HG03108 (cell line): ENCODE measurements around the gene RTKN.
"Not testable (repeated sequence)": the region's sequence is repeated elsewhere in the genome, so short reads cannot be mapped to it uniquely, and the experiment has no call there.

Experiments used
- ATAC-seq: cut with Tn5 transposase; IDR thresholded peaks from one replicate; pipeline ENCODE4 v1.9.1; 2021; ENCODE audit warnings: moderate library complexity; ENCODE audit not compliant: unreplicated experiment

RTKN gene, protein sequence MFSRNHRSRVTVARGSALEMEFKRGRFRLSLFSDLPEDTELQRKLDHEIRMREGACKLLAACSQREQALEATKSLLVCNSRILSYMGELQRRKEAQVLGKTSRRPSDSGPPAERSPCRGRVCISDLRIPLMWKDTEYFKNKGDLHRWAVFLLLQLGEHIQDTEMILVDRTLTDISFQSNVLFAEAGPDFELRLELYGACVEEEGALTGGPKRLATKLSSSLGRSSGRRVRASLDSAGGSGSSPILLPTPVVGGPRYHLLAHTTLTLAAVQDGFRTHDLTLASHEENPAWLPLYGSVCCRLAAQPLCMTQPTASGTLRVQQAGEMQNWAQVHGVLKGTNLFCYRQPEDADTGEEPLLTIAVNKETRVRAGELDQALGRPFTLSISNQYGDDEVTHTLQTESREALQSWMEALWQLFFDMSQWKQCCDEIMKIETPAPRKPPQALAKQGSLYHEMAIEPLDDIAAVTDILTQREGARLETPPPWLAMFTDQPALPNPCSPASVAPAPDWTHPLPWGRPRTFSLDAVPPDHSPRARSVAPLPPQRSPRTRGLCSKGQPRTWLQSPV

DNA sequence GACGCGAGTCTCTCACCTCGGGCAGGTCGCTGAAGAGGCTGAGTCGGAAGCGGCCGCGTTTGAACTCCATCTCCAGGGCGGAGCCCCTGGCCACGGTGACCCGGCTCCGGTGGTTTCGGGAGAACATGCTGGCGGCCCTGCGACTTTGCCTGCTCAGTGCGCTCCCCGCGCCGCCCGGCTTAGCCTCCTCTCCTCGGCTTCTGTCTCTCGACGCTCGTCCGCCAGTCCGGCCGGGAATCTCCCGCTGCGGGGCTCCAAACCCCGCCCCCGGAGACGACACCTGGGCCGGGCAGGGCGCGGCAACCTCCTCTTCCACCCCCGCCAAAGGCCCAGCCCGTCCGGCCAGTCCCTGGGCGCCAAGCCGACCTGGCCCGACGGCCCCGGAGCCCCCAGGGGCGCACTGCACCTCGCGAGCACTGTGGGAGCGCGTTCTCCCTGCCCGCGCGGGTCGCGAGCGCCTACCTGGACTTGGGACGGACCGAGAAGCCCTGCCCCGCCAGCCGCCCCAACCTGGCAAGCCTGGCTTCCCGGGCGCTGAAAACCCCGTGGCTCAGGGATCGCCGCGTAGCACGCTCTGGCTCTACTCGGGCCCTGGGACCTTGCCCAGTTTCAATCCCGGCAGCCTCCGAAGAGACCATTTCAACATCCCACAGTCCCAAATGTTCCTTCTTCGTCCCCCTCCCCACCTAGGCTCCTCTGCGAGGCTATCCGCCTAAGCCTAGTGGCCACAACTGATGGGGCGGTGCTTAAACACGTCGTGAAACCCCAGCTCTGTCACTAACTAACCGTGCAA, at the start of gene RTKN:
TSS of gene RTKN (minus strand) at position 248 of the 793 bp plus-strand sequence. CDS start at position 127, 121 bp downstream.
- peak; percentile 32 for ATAC-seq

DNA sequence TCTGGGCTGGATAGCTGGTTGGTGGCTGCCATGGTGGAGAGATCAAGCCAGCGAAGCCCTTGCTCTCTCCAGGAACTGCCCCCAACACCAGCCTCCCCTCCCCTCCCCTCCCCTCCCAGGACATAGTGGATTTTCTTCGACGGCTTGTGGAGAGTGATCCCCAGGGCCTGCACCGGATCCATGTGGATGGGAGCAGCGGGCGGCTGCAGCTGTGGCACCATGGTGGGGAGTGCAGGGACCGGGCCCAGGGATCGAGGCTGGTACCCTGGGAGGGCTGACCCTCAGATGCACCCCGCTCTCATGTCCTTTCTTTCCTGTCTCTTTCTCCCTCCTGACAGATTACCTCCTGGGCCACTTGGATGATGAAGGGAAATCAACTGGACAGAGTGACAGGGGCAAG, 48.2 kb upstream of the RTKN start:
- no peak for ATAC-seq

DNA sequence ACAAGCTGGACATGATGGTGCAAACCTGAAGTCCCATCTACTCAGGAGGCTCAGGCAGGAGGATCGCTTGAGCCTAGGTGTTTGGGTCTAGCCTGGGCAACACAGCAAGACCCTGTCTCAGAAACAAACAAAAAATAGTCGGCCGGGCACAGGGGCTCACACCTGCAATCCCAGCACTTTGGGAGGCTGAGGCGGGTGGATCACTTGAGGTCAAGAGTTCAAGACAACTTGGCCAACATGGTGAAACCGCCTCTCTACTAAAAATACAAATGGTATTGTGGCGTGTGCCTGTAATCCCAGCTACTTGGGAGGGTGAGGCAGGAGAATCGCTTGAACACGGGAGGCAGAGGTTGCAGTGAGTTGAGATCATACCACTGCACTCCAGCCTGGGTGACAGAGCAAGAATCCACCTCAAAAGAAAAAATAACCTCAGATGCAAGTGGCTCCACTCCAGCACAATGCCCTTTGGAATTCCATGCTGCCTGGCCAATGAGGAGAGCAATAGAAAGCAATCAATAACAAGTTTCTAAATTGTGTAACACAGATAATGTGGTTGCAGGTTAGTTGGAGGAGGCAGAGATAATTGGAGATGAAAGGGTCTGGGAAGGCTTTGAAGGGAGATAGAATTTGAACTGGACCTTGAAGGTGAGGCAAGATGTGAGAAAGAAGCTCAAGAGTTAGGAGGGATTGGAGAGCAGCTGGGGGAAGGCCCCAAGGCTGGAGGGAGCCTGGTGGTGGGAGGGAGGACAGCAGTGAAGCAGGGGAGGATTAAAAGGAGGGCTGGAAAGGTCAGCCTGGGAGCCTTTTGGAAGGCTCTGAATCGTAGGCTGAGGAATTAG, 47.1 kb upstream of the RTKN start:
- ATAC-seq: no peak

DNA sequence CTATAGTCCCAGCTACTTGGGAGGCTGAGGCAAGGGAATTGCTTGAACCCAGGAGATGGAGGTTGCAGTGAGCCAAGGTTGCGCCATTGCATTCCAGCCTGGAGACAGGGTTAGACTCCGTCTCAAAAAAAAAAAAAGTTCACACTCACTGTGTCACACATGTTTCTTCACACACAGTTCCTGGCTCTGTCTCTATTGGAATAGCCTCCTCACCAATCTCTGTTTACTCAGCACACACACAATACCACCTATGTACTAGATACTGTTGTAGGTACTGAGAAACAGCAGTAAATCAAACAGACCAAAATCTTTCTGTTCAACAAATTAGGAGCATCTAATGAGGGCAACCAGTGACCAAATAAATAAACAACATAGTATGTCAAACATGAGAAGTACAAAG, 44.4 kb upstream of the RTKN start:
- no peak for ATAC-seq

DNA sequence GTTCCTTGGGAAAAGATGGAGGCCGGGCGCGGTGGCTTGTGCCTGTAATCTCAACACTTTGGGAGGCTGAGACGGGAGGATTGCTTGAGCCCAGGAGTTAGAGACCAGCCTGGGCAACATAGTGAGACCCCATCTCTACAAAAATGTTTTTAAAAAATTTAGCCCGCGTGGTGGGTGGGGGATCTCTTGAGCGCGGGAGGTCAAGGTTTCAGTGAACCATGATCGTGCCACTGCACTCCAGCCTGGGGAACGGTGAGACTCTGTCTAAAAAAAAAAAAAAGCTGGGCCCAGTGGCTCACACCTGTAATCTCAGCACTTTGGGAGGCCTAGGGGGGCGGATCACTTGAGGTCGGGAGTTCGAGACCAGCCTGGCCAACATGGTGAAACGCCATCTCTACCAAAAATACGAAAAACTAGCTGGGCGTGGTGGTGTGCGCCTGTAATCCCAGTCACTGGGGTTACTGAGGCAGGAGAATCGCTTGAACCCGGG, 42.0 kb upstream of the RTKN start:
- not testable (repeated sequence) for ATAC-seq

DNA sequence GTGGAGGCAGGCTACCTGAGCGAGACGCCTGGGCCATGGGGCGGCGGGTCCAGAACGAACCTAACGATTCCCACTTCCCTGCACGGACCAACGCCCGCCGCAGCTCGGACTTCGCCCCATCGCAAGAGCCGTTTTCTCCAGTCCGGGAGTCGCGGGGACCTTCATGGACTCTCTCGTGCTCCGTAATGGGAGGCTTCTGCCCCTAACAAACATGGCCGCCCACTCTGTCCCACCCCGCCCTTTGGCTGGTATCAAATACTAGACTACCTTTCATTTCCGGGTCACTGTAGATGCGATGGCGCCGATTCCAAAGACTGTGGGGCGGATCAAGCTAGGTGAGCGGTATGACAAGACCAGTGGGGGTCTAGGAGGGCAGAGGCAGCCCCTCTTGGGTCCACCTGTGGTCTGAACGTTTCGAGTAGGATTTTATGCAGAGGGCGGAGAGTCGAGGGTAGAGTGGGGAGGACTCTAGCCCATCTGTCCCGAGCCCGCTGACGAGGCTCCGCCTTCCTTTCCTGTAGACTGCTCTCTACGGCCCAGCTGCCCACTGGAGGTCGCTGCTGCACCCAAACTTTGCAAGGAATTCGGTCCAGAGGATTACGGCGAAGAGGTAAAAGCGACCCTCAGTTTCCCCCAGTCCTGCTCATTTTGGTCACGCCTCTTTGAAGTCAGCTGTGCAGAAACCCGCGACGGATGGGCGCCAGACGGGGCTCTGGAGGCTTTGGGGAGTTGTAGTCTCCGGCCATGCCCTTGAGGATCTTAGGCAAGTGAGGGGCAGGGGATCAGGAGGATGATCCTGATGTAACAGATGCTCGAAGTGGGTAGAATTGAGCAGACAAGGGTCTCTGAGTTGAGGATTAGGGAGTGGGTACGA, 41.3 kb upstream of the RTKN start, which contains the start of the genes CCDC142 and TTC31:
TSS of gene CCDC142 (minus strand) at position 198 of the 874 bp plus-strand sequence. CDS start at position 37, 161 bp downstream.
TSS of gene TTC31 (plus strand) at position 281 of the 874 bp plus-strand sequence. CDS start at position 296, 15 bp downstream.
- ATAC-seq: peak; percentile 88

DNA sequence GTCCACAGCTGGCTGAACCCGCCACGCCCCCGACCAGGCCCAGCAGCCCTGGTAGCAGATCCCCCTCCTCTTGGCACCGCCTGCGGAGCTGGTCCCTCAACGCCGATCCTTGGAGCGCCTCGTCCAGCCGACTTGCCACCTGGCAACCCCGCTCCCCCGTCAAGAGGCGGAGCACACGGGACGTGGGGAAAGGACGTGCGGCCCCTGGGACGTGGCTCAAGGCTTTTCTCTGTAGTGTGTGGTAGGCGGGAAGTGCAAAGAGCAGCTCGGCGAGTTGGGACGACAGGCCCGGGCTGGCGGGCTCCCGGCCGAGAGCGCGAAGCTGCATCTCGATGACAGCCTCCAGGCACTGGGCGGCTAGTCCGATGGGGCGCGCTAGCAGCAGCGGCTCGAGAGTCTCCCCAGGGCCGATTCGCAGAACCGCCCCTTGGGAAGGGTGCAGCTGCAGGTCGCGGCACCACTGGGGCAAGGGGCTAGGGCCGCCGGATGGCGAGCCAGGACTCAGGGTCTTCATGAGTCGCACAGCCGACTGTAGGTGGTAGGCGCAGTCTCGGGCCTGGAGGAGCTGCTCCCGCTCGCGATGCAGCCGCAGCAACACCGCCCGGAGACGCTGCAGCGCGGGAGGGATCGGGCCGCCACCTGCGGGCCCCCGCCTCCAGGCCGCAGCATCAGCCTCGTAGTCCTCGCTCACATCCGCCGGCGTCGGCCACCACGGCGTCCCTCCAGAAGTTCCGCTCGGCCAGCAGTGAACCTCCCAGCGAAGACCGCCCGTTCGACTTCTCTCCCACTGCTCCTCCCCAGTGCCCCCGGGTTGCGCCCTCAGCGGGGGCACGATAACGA, 40.4 kb upstream of the RTKN start:
- peak; percentile 30 for ATAC-seq

DNA sequence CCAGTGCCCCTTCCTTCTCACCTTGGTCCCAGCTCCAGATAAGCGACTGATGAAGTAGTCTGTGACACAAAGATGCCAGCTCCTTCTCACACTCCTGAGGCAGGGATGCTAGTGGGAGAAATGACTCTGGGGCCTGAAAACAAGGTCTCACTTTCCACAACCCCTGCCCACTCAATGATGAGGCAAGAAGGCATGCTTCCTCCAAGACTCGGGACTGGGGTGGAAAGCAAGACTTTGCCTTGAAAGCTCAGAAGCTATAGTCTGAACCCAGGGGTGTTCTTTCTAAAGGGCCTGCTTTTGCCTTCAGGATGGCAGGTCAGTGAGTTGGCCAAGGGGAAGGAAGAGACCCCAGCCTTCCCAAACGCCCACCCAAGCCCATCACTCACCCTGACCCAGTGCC, 39.7 kb upstream of the RTKN start:
- ATAC-seq: no peak

DNA sequence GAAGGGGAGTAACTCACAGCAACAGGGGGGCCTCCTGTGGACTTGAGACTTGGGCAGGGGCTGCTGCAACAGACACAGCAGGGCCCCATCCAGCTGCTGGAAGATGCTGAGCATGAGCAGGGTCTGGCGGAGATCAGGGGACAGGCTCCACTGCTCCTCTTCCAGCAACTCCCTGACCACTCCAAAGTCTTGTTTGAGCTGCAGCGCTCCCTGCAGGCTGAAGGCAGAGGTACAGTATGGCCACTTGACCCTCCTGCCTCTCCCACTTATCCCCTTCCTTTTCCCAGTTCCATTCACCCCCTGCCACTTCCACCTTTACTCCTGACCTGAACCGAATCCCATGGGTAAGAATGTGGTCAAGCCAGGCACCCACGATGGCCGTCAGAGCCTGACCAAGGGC, 33.2 kb upstream of the RTKN start:
- no peak for ATAC-seq

DNA sequence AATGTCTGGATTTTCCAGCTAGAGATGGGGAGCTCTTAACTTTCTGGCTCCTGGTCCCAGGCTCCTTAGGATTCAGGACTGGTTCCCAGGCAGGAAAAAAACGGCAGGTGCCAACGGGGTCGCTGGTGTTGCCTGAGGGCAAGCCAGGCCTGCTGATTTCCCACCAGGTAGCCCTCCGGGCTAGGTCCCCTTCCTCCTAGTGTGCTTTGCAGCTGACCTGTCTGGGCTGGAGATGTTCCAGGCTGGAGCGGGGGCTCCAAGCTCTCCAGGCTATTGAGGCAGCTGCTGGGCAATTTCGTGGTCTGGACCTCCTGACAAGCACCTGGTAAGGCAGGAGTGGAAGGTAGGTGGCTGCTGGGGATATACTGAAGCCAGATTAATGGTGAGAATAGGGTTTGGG, 32.7 kb upstream of the RTKN start:
- ATAC-seq: no peak

DNA sequence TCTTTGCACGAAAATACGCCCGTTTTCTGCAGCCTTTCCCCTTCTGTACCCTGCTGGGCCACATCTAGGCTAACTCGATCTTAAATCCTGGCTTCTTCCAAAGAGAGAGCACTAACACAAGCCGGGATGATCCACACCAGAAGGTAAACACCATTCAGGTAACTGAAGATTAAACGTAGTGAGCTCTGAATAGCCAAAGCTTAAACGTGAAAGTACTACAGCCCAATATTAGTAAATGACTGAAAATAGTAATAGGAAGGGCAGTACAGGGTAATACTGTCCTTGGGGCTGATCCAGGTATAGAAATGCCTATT, 31.2 kb upstream of the RTKN start:
- ATAC-seq: no peak

DNA sequence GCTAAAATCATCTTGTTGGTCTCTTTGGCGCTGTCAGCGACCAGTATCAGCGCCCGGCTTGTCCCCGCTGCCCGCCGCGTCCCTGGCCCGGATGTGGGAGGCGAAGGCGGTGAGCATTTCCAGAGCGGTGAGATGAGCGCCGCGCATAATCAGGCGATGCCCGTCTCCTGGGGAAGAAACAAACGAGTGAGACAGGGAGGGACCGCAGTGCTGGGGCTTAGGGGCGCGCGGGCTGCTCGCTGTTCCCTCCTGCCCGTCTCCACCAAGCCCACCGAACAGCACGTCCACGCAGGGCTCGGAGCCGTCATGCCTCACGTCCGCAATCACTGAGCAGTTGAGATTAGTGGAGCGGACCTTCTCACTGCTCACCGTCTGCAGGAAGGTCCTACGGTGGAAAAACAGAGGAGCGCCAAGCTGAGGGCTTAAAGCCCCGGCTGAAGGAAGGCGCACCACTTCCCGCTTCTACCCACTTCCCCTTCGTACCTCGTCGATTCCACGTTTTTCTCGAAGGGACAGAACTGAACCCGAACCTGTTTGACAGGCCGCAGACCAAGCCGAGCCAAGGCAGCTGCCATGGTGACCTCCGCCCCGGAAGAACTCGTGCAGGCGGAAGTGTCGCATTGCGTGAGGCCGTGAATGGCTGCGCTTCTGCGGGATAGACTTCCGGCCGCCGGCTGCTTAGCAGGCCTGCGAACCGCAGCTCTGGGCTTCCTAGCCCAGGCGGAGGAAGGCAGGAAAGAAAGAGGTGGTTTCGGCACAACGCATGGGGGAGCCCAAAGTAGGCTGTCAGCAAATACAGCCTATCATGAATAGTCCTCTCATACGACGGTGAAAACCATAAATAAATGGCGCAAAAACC, 30.6 kb upstream of the RTKN start, which contains the start of gene MRPL53:
TSS of gene MRPL53 (minus strand) at position 595 of the 859 bp plus-strand sequence. CDS start at position 575, 20 bp downstream.
- ATAC-seq: peak; percentile 83

DNA sequence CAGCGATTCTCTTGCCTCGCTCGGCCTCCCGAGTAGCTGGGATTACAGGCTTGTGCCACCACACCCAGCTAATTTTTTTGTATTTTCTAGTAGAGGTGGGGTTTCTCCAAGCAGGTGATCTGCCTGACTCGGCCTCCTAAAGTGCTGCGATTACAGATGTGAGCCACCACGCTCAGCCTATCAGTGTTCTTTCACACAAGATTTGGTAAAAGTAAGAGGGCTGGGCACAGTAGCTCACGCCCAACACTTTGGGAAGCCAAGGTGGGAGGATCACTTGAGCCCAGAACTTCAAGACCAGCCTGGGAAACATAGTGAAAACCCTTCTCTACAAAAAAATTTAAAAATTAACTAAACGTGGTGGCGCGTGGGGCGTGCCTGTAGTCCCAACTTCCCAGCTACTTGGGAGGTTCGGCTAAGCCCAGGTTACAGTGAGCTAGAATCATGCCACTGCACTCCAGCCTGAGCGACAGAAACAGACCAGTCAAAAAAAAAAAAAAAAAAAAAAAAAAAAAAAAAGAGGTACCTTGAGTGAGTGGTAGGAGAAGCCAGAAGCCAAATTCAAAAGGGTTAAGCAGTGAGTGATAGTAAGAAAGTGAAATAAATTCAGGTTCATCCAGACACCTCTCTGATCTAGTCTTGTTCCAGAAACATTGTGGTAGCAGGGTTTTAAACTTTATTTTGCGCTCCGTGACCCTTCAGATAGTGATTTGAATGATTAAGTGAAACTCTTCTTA, 29.8 kb upstream of the RTKN start:
- ATAC-seq: no peak

DNA sequence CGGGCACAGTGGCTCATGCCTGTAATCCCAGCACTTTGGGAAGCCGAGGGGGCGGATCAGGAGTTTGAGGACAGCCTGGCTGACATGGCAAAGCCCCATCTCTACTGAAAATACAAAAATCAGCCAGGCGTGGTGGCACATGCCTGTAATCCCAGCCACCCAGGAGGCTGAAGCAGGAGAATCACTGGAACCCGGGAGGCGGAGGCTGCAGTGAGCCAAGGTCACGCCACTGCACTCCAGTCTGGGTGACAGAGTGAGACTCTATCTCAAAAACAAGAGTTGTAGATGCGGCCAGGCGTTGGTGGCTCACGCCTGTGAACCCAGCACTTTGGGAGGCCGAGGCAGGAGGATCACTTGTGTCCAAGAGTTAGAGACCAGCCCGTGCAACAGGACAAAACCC, 29.0 kb upstream of the RTKN start:
- not testable (repeated sequence) for ATAC-seq

DNA sequence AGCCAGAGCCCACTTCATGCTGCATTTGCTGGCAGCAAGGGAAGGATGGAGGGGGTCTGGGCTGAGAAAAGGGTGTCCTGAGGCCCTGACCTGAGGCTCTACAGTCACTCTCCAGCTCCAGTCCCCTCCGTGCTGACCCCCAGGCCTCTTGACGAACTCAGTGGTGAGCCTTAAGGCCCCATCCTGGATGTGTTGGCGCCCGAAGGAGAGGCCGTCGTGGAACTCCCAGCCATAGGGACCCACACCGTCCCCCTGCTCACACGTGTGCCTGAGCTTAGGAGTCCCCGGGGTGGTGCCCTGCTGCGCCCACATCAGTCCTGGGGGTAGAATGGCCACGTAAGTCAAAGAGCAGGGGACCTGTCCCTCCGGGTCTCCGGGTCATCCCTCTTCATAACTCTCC, 22.7 kb upstream of the RTKN start:
- no peak for ATAC-seq

DNA sequence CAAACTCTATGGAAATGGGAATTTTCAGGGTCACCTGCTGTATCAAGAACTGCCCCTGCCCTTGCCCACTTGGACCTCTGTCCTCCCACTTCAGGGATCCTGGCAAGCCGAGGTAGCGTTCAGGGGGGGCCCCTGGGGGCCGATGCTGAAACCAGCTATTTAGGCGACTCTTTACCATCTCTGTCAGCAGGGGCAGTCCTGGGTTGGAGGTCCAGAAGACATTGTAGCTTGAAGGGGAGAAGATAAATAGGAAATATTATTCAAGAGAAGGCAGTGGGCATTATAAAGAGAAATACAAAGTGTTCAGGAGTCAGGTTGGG, 21.0 kb upstream of the RTKN start:
- ATAC-seq: no peak
